Measurements from ENCODE around the gene DIPK1B. TPM values are rescaled to one million over a fixed set of nuclear protein-coding genes. Genes with fewer than 3 reads are reported as not detected.

Gene DIPK1B
- polyA plus RNA-seq, 1 of the 3 experiments (the other 2 are of a cell fraction), result 24.5 TPM

- H3K27me3 ChIP-seq (ENCODE audit: insufficient read depth), result no peaks in the 10 kb centered on the region
- H3K4me3 ChIP-seq (ENCODE audit: low read depth in 2 of 2, low read length in 1 of 2), result no peak overlapping the region
- H3F3A ChIP-seq (replicated peaks; ENCODE audit: insufficient read depth), result peaks cover under 1% of the 10 kb centered on the region
- no peak overlapping the region for H3K4me2 ChIP-seq
- no peak for DNase-seq
- H2AFZ ChIP-seq (ENCODE audit: low read depth), result no peak overlapping the region
- H3K4me1 ChIP-seq (ENCODE audit: control insufficient read depth in 1 of 2, insufficient read depth in 2 of 2, low read depth in 1 of 2, low read length in 1 of 2), result peaks cover 0 to 8% of the 10 kb centered on the region in 2 experiments; a peak in 1 of 4 replicates
- 88% methylated on average over 7 of the region's 20 CpGs for WGBS (ENCODE audit: low lambda C conversion rate)
- POLR2A ChIA-PET, result interaction anchor here (1.2 kb wide), 1 partner anchor 29 kb away, joined by 6 read pairs; no protein-coding TSS in a partner anchor
- no peaks in the 10 kb centered on the region for H3K9me3 ChIP-seq
- CTCF ChIA-PET, result interaction anchor here (0.5 to 4.8 kb wide), 29 partner anchors 9 to 275 kb away, joined by 3 to 53 read pairs (median 5); partner anchors contain the start of genes AJM1, DIPK1B, FBXW5 and FUT7
- H3K27ac ChIP-seq (ENCODE audit: low read depth in 2 of 2, low read length in 1 of 2), result no peak overlapping the region; a peak in 1 of 4 replicates
- no peaks in the 10 kb centered on the region for H3K79me2 ChIP-seq (ENCODE audit: insufficient read depth)
- H3K36me3 ChIP-seq (replicated peaks in 1 of 2; ENCODE audit: control insufficient read depth in 1 of 2, insufficient read depth in 2 of 2, low read length in 1 of 2), result no peaks in the 10 kb centered on the region
- no peaks in the 10 kb centered on the region for H3K9me2 ChIP-seq
- no peak overlapping the region for H3K9ac ChIP-seq
- H4K20me1 ChIP-seq (ENCODE audit: insufficient read depth), result no peaks in the 10 kb centered on the region
- no peak for TF ChIP-seq EZH2phosphoT487 (IDR thresholded peaks at IDR 0.05; ENCODE audit: borderline replicate concordance, low read depth)
- no peak for TF ChIP-seq NFIC (IDR thresholded peaks at IDR 0.05; ENCODE audit: borderline replicate concordance)
- TF ChIP-seq TCF12 (IDR thresholded peaks at IDR 0.05), result no peak
- no peak for TF ChIP-seq CHD2 (IDR thresholded peaks at IDR 0.05; ENCODE audit: low read length, partially characterized antibody)
- no peak for TF ChIP-seq MEF2A (IDR thresholded peaks at IDR 0.05; ENCODE audit: borderline replicate concordance, low read depth)
- no peak for TF ChIP-seq RXRA (IDR thresholded peaks at IDR 0.05; ENCODE audit: borderline replicate concordance, low read depth)
- TF ChIP-seq PBX3 (IDR thresholded peaks at IDR 0.05), result no peak
- TF ChIP-seq MAX (IDR thresholded peaks at IDR 0.05; ENCODE audit: low read depth), result no peak
Measured at GRCh38 chr9:136757751-136758140, 45.4 kb downstream of the DIPK1B start.

- Histone ChIP-seq H3K27ac (ENCODE audit: low read depth in 2 of 2, low read length in 1 of 2) (no peak overlapping the region), H3K9me2 (no peaks in the 10 kb centered on the region), H2AFZ (ENCODE audit: low read depth) (no peak overlapping the region), H3K79me2 (ENCODE audit: insufficient read depth) (no peaks in the 10 kb centered on the region), H3K9ac (no peak overlapping the region), H3K27me3 (ENCODE audit: insufficient read depth) (no peaks in the 10 kb centered on the region), H3K4me3 (ENCODE audit: low read depth in 2 of 2, low read length in 1 of 2) (no peak overlapping the region), H3K9me3 (no peaks in the 10 kb centered on the region), H3K4me2 (no peak overlapping the region), H4K20me1 (ENCODE audit: insufficient read depth) (no peaks in the 10 kb centered on the region), H3K4me1 (ENCODE audit: control insufficient read depth in 1 of 2, insufficient read depth in 2 of 2, low read depth in 1 of 2, low read length in 1 of 2) (peaks cover 0 to 16% of the 10 kb centered on the region in 2 experiments; a peak in 1 of 4 replicates), H3K36me3 (replicated peaks in 1 of 2; ENCODE audit: control insufficient read depth in 1 of 2, insufficient read depth in 2 of 2, low read length in 1 of 2) (no peaks in the 10 kb centered on the region), H3F3A (replicated peaks; ENCODE audit: insufficient read depth) (no peaks in the 10 kb centered on the region)
- TF ChIP-seq RCOR1 (IDR thresholded peaks at IDR 0.05; ENCODE audit: low read length) (no peak), GATA2 (CRISPR knock-in tag; IDR thresholded peaks at IDR 0.05) (no peak), FOXJ3 (CRISPR knock-in tag; IDR thresholded peaks at IDR 0.05) (no peak), FOXM1 (IDR thresholded peaks at IDR 0.05; ENCODE audit: low read depth) (no peak)
- no peak for DNase-seq
- ChIA-PET POLR2A (no interaction called here), CTCF (interaction anchor here (0.6 to 4.8 kb wide), 13 partner anchors 9 to 854 kb away, joined by 3 to 53 read pairs (median 7); partner anchors contain the start of genes AJM1, CCDC183 and LCN6)
- 68% methylated on average over 4 of the region's 9 CpGs for WGBS (ENCODE audit: low lambda C conversion rate)
Measured at GRCh38 chr9:136759001-136759400, 46.6 kb downstream of the DIPK1B start.

All from SK-N-SH (cell line).